KMS-11 (cell line): Measurements from ENCODE around the gene COPE.

ENCODE experiments used
- H2AFZ ChIP-seq: fragments of 200-600 bp; sonication (generic); 2 replicates; pipeline ENCODE4 v1.6.1; 2016; ENCODE audit warnings: antibody characterized with exemption, mixed run types, low read depth
- H3K27ac ChIP-seq: fragments of 200-600 bp; sonication (generic); 2 replicates; pipeline ENCODE4 v1.6.1; 2016; ENCODE audit warnings: mild to moderate bottlenecking, mixed run types
- H3K27me3 ChIP-seq: fragments of 200-600 bp; sonication (generic); 2 replicates; pipeline ENCODE4 v1.6.1; 2017; ENCODE audit warnings: mild to moderate bottlenecking, low read depth, mixed run types, moderate library complexity; ENCODE audit not compliant: insufficient read depth
- H3K36me3 ChIP-seq: fragments of 200-600 bp; sonication (generic); 2 replicates; pipeline ENCODE4 v1.6.1; 2017; ENCODE audit warnings: mild to moderate bottlenecking, mixed run types; ENCODE audit not compliant: insufficient read depth
- H3K4me1 ChIP-seq: fragments of 200-600 bp; sonication (generic); 2 replicates; pipeline ENCODE4 v1.6.1; 2016; ENCODE audit warnings: mild to moderate bottlenecking, low read depth, mixed run types; ENCODE audit not compliant: poor library complexity, severe bottlenecking
- H3K4me2 ChIP-seq: fragments of 200-600 bp; sonication (generic); 2 replicates; pipeline ENCODE4 v1.7.0; 2016; ENCODE audit warnings: mild to moderate bottlenecking, mixed run types
- H3K4me3 ChIP-seq: fragments of 200-600 bp; sonication (generic); IDR thresholded peaks from 2 replicates; pipeline ENCODE4 v1.6.1; 2017; ENCODE audit warnings: low read depth, low read length, mixed read lengths; ENCODE audit not compliant: insufficient read depth
- H3K79me2 ChIP-seq: fragments of 200-600 bp; sonication (generic); 2 replicates; pipeline ENCODE4 v1.6.1; 2016; ENCODE audit warnings: low read depth, mixed run types; ENCODE audit not compliant: insufficient read depth
- H3K9ac ChIP-seq: fragments of 200-600 bp; sonication (generic); 2 replicates; pipeline ENCODE4 v1.6.1; 2016; ENCODE audit warnings: mild to moderate bottlenecking, mixed run types
- H4K20me1 ChIP-seq: fragments of 200-600 bp; sonication (generic); 2 replicates; pipeline ENCODE4 v1.6.1; 2016; ENCODE audit warnings: mild to moderate bottlenecking, mixed run types; ENCODE audit not compliant: insufficient read depth
- TF ChIP-seq, protein P1 (sequence below): fragments of 200-600 bp; sonication (generic); conservative IDR thresholded peaks from 2 replicates; pipeline ENCODE4 v1.6.1; 2017; ENCODE audit warnings: low read depth, mild to moderate bottlenecking, antibody characterized with exemption, low read length, moderate library complexity, mixed read lengths

The COPE gene

GRCh38 chr19:18894254-18895037 lies 24.7 kb downstream of the COPE start:
- Histone ChIP-seq H2AFZ (no peak overlapping the region), H3K4me3 (no peak overlapping the region), H3K9ac (no peak overlapping the region), H3K27ac (no peak overlapping the region), H3K27me3 (peaks cover 51% of the 10 kb centered on the region; the same call in 1 of the 2 replicates), H3K4me1 (no peaks in the 10 kb centered on the region), H3K4me2 (no peak overlapping the region; the same call in 1 of the 2 replicates), H3K79me2 (no peaks in the 10 kb centered on the region), H4K20me1 (no peaks in the 10 kb centered on the region), H3K36me3 (no peaks in the 10 kb centered on the region)
- TF ChIP-seq, protein P1, sequence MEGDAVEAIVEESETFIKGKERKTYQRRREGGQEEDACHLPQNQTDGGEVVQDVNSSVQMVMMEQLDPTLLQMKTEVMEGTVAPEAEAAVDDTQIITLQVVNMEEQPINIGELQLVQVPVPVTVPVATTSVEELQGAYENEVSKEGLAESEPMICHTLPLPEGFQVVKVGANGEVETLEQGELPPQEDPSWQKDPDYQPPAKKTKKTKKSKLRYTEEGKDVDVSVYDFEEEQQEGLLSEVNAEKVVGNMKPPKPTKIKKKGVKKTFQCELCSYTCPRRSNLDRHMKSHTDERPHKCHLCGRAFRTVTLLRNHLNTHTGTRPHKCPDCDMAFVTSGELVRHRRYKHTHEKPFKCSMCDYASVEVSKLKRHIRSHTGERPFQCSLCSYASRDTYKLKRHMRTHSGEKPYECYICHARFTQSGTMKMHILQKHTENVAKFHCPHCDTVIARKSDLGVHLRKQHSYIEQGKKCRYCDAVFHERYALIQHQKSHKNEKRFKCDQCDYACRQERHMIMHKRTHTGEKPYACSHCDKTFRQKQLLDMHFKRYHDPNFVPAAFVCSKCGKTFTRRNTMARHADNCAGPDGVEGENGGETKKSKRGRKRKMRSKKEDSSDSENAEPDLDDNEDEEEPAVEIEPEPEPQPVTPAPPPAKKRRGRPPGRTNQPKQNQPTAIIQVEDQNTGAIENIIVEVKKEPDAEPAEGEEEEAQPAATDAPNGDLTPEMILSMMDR, result no peak

GRCh38 chr19:18893587-18894253 lies 25.5 kb downstream of the COPE start:
- Histone ChIP-seq H2AFZ (no peak overlapping the region), H4K20me1 (no peaks in the 10 kb centered on the region), H3K79me2 (no peaks in the 10 kb centered on the region), H3K36me3 (no peaks in the 10 kb centered on the region), H3K27ac (no peak overlapping the region), H3K27me3 (peaks cover 52% of the 10 kb centered on the region; the same call in 1 of the 2 replicates), H3K4me3 (no peak overlapping the region), H3K4me2 (no peak overlapping the region), H3K4me1 (no peaks in the 10 kb centered on the region), H3K9ac (no peak overlapping the region)
- TF ChIP-seq, protein P1, result no peak

GRCh38 chr19:18889949-18890745 lies 29.0 kb downstream of the COPE start:
- no peaks in the 10 kb centered on the region for H3K4me1 ChIP-seq
- H3K36me3 ChIP-seq, result no peaks in the 10 kb centered on the region
- H3K9ac ChIP-seq, result no peak overlapping the region
- H4K20me1 ChIP-seq, result no peaks in the 10 kb centered on the region
- H3K4me3 ChIP-seq, result no peak overlapping the region
- no peak overlapping the region for H2AFZ ChIP-seq
- H3K4me2 ChIP-seq, result no peak overlapping the region
- no peaks in the 10 kb centered on the region for H3K79me2 ChIP-seq
- TF ChIP-seq, protein P1, result no peak
- no peak overlapping the region for H3K27ac ChIP-seq
- H3K27me3 ChIP-seq, result peaks cover 36% of the 10 kb centered on the region; the same call in 1 of the 2 replicates

DNA sequence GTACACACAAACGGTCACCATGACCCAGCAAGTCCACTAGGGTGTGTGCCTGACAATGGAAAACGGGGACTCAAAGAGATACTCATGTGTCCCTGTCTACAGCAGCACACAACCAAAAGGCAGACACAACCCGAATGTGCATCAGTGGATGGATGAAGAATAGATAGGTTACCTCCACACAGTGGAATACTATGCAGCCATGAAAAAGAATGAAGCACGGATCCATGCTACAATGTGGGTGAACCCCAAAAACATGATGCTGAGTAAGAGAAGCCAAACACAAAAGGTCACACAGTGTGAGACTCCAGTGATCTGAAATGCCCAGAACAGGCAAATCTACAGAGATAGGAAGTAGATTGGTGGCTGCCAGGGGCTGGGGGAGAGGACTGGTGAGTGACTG lies 32.2 kb downstream of the COPE start:
- Histone ChIP-seq H2AFZ (no peak overlapping the region), H3K4me3 (no peak overlapping the region), H3K79me2 (no peaks in the 10 kb centered on the region), H4K20me1 (no peaks in the 10 kb centered on the region), H3K9ac (no peak overlapping the region), H3K27ac (no peak overlapping the region), H3K4me2 (no peak overlapping the region), H3K36me3 (no peaks in the 10 kb centered on the region), H3K4me1 (peaks cover 9% of the 10 kb centered on the region), H3K27me3 (peaks cover 12% of the 10 kb centered on the region; the same call in 1 of the 2 replicates)
- TF ChIP-seq, protein P1, result no peak
